ENCODE measurements around the gene TMC1.

TMC1 gene

GRCh38 chr9:72863456-72864094 lies 342.2 kb downstream of the TMC1 start:
- H3K4me3 Mint-ChIP-seq, result no peak overlapping the region
- H3K27me3 Mint-ChIP-seq, result peaks cover 3% of the 10 kb centered on the region

DNA sequence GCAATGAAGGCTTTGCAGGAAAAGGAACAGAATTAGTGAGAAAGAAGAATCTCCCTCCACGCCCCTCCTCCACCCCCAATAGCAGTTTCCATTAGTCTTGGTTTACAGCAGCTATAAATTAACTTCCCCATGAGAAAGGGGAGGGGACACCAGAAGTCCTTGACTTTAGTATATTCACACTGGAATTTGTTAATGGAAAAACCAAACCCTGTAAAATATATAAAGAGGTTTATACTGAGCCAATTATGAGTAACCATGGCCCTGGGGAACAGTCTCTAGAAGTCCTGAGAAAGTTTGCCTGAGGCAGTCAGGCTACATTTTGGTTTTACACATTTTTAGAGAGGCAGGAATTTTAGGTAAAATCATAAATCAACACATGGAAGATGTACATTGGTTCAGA lies 342.9 kb downstream of the TMC1 start:
- H3K4me1 Mint-ChIP-seq (ENCODE audit: low read depth), result no peaks in the 10 kb centered on the region
- H3K27ac Mint-ChIP-seq, result no peak overlapping the region
- H3K27me3 Mint-ChIP-seq, result peaks cover 3% of the 10 kb centered on the region
- H3K9me3 Mint-ChIP-seq (ENCODE audit: low read depth), result peaks cover 3% of the 10 kb centered on the region
- no peak overlapping the region for H3K4me3 Mint-ChIP-seq
- no peaks in the 10 kb centered on the region for H3K36me3 Mint-ChIP-seq

More at GRCh38 chr9:72863456-72864094, 342.2 kb downstream of the TMC1 start:
- H3K9me3 Mint-ChIP-seq (ENCODE audit: low read depth), result peaks cover 3% of the 10 kb centered on the region
- H3K4me1 Mint-ChIP-seq (ENCODE audit: low read depth), result no peaks in the 10 kb centered on the region
- no peak overlapping the region for H3K27ac Mint-ChIP-seq
- H3K36me3 Mint-ChIP-seq, result no peaks in the 10 kb centered on the region

DNA sequence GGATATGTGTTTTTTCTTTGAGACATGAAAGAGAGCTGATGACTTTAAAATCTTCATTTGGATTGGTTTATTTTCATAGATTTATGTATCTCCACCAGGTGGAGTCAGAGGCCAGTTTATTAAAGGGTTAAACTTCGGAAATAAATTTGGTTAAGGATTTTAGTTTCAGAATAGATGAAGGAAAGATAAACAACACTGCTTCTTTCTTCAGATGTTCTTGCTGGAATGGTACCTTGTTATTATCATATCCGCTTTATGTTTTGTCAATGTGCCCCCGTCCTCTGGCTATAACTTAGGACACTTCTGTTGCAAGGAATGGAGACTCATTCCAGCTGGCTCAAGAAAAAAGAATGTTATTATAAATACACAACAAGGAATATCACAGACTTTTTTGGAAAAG lies 350.3 kb downstream of the TMC1 start:
- H3K27ac Mint-ChIP-seq, result no peak overlapping the region
- H3K27me3 Mint-ChIP-seq, result peaks cover 5% of the 10 kb centered on the region
- H3K9me3 Mint-ChIP-seq (ENCODE audit: low read depth), result peaks cover 3% of the 10 kb centered on the region
- no peaks in the 10 kb centered on the region for H3K4me1 Mint-ChIP-seq (ENCODE audit: low read depth)
- no peak overlapping the region for H3K4me3 Mint-ChIP-seq
- no peaks in the 10 kb centered on the region for H3K36me3 Mint-ChIP-seq

GRCh38 chr9:72872718-72873117 lies 351.3 kb downstream of the TMC1 start:
- Mint-ChIP-seq H3K9me3 (ENCODE audit: low read depth) (no peaks in the 10 kb centered on the region), H3K4me3 (no peak overlapping the region), H3K36me3 (no peaks in the 10 kb centered on the region), H3K27ac (no peak overlapping the region), H3K4me1 (ENCODE audit: low read depth) (no peaks in the 10 kb centered on the region), H3K27me3 (peaks cover 5% of the 10 kb centered on the region)

DNA sequence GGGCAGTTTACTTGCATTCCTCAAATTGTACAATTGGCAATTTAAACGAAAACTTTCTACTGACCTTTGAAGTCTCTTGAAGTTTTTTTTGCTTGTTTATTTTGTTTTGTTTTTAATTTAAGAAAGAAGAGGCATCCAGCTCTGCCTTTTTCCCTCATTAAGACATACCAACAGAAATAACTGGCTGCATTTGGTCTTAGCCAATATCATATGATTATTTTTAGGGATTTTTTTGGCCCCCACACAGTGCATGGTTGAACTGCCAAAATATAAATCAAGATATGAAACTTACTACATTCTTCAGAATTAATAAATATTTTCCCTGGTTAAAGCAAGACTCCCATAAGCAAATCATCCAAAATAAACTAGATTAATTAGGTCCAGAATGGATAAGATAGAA lies 352.0 kb downstream of the TMC1 start:
- Mint-ChIP-seq H3K27me3 (peaks cover 4% of the 10 kb centered on the region), H3K4me1 (ENCODE audit: low read depth) (no peaks in the 10 kb centered on the region), H3K27ac (no peak overlapping the region), H3K4me3 (no peak overlapping the region), H3K36me3 (no peaks in the 10 kb centered on the region), H3K9me3 (ENCODE audit: low read depth) (no peaks in the 10 kb centered on the region)

- Mint-ChIP-seq H3K4me1 (ENCODE audit: low read depth) (no peaks in the 10 kb centered on the region), H3K36me3 (no peaks in the 10 kb centered on the region), H3K9me3 (ENCODE audit: low read depth) (no peaks in the 10 kb centered on the region), H3K27me3 (peaks cover 3% of the 10 kb centered on the region), H3K4me3 (no peak overlapping the region), H3K27ac (no peak overlapping the region)
Observed at GRCh38 chr9:72874344-72874743, 352.9 kb downstream of the TMC1 start.

DNA sequence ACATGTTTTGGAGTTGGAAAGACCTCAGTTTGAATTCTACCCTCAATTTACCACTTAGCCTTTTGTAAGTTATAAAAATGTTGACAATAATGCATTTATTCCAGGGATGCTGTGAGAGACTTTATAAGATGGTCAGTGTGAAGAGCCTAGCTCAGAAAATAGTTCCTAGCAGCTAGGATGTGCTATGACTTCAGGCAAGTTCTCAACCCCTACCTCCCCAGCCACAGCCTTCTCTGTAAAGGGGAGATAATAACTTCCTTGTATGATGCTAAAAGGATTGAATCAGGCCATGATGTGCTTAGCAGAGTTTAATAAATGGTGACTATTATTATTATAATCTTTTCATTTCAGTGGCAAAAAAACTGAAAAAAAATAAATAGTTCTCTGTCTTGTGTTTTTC lies 353.8 kb downstream of the TMC1 start:
- H3K27ac Mint-ChIP-seq, result no peak overlapping the region
- no peaks in the 10 kb centered on the region for H3K36me3 Mint-ChIP-seq
- no peaks in the 10 kb centered on the region for H3K4me1 Mint-ChIP-seq (ENCODE audit: low read depth)
- H3K9me3 Mint-ChIP-seq (ENCODE audit: low read depth), result no peaks in the 10 kb centered on the region
- no peak overlapping the region for H3K4me3 Mint-ChIP-seq
- H3K27me3 Mint-ChIP-seq, result peaks cover 2% of the 10 kb centered on the region

DNA sequence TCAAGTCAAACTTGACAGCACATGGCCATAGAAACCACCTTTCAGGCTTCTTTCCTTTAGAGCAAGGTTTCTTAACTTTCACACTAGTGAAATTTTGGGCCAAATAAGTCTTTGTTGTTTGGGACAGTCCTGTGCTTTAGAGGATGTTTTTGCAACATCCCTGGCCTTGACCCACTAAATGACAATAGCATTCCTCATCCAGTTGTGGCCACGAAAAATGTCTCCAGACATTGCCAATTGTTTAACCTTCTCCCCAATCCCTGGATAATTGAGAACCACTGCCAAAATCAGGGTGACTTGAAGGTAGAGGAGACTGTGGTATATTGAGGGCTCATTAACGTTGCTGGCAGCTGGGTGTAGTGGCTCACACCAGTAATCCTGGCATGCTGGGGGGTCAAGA lies 359.4 kb downstream of the TMC1 start:
- Mint-ChIP-seq H3K36me3 (no peaks in the 10 kb centered on the region), H3K9me3 (ENCODE audit: low read depth) (no peaks in the 10 kb centered on the region), H3K27me3 (no peaks in the 10 kb centered on the region), H3K4me3 (no peak overlapping the region), H3K4me1 (ENCODE audit: low read depth) (no peaks in the 10 kb centered on the region), H3K27ac (no peak overlapping the region)

DNA sequence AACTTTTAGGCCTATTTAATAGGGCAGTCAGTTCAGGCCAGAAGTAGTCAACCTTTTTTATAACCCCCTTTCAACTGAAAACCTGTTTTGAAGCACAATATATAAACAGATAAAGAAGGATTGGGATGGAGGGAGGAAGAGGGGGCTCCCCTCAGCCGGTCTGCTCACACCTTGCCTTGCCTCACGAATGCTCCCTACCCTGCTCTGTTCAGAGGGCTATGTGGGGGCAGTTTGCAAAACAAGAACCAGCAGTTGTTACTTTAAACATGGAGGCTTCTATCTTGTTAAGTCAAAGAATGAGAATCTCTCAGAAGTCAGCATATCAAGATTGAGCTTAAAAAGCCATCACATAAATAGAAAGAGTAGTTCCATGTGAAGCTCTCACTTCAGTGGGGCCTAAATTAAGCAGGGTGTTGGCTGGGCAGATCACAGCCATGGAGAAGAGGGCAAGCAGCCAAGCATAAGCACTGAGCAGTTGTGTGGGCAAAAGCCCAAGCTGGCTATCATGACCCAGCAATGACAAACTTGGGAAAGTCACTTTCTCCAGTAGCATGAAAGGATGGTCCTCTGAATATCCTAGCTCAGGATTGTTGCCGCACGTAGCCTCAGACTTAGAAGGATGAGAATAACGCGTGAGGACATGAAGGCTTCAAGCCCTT lies 360.8 kb downstream of the TMC1 start:
- no peaks in the 10 kb centered on the region for H3K9me3 Mint-ChIP-seq (ENCODE audit: low read depth)
- H3K4me1 Mint-ChIP-seq (ENCODE audit: low read depth), result no peaks in the 10 kb centered on the region
- no peaks in the 10 kb centered on the region for H3K27me3 Mint-ChIP-seq
- H3K27ac Mint-ChIP-seq, result no peak overlapping the region
- H3K36me3 Mint-ChIP-seq, result no peaks in the 10 kb centered on the region
- no peak overlapping the region for H3K4me3 Mint-ChIP-seq

DNA sequence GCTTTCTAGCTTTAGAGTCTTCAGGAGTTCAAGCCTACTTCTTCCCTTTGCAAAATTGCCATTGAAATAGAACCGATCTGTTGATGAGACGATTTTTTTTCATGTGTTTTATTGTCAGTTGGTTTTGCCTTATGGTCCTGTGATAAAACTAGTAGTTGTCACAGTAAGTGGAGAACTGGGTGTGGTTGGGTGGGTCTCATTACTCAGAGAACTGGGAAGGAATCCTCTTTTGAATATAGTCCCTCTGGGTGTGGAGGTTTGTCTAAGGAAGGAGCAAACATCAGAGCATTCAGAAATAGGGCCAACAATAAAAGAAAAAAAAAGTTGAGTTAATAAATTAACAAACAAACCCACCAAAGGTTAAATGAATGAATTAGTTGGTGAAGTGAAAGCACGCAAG lies 362.5 kb downstream of the TMC1 start:
- no peaks in the 10 kb centered on the region for H3K27me3 Mint-ChIP-seq
- H3K4me1 Mint-ChIP-seq (ENCODE audit: low read depth), result no peaks in the 10 kb centered on the region
- H3K4me3 Mint-ChIP-seq, result no peak overlapping the region
- no peak overlapping the region for H3K27ac Mint-ChIP-seq
- no peaks in the 10 kb centered on the region for H3K9me3 Mint-ChIP-seq (ENCODE audit: low read depth)
- no peaks in the 10 kb centered on the region for H3K36me3 Mint-ChIP-seq

DNA sequence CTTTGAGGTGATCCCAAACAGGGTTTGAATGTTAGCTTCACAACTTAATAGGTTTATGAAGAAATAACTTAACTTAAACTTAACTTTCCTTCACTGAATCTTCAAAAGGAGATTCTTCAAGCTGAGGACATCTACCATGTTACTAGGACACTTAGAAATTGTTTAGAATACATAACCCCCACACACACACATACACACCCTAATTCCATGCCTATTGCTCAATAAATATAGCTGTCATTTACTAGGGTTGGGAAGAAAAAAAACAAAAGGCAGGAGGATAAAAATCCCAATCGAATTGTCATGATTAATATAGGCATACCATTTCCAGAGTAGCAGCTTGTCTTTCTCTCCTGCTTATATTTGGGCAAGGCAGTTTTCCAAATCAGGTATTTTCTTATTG lies 363.1 kb downstream of the TMC1 start:
- Mint-ChIP-seq H3K9me3 (ENCODE audit: low read depth) (no peaks in the 10 kb centered on the region), H3K4me3 (no peak overlapping the region), H3K27me3 (no peaks in the 10 kb centered on the region), H3K27ac (no peak overlapping the region), H3K4me1 (ENCODE audit: low read depth) (no peaks in the 10 kb centered on the region), H3K36me3 (no peaks in the 10 kb centered on the region)
